Natural killer cell (primary cell): ENCODE measurements around the gene MELTF. TPM values are rescaled to one million over a fixed set of nuclear protein-coding genes. Genes with fewer than 3 reads are reported as not detected.

Source experiments
- ATAC-seq, 3 donors: fragments of 150-1000 bp in 2 of 3; fragments of 200-7000 bp in 1 of 3; cut with Tn5 transposase; 1 replicate in 1 of 3; 2 replicates in 2 of 3; pipeline ENCODE4 v1.10.0; 2021; ENCODE audit warnings: mild to moderate bottlenecking in 2 of 3, moderate library complexity in 2 of 3
- DNase-seq, 2 donors: peaks; one replicate each; pipeline versions ENCODE4 v3.0.0 to v3.0.0-alpha.2; 2013 to 2021; ENCODE audit warnings: mixed read lengths in 1 of 2
- H3K27ac ChIP-seq: one replicate; pipeline ENCODE4 v1.5.1; 2013; ENCODE audit warnings: mild to moderate bottlenecking, low read length
- H3K27me3 ChIP-seq: one replicate; pipeline ENCODE4 v1.6.1; 2013; ENCODE audit warnings: low read length; ENCODE audit not compliant: control insufficient read depth, insufficient read depth
- H3K36me3 ChIP-seq: one replicate; pipeline ENCODE4 v1.6.1; 2013; ENCODE audit warnings: low read length; ENCODE audit not compliant: control insufficient read depth, insufficient read depth
- H3K4me1 ChIP-seq: one replicate; pipeline ENCODE4 v1.6.1; 2013; ENCODE audit warnings: low read length; ENCODE audit not compliant: control insufficient read depth, insufficient read depth
- H3K4me3 ChIP-seq: one replicate; pipeline ENCODE4 v1.5.1; 2013; ENCODE audit warnings: low read length
- H3K9me3 ChIP-seq: one replicate; pipeline ENCODE4 v1.6.1; 2013; ENCODE audit warnings: low read length; ENCODE audit not compliant: control insufficient read depth, insufficient read depth
- H3K27ac Mint-ChIP-seq, 2 donors: one replicate each; pipeline ENCODE4 v1.8.0; 2022; ENCODE audit warnings: mild to moderate bottlenecking in 2 of 2, mixed read lengths in 2 of 2, moderate library complexity in 1 of 2
- H3K27me3 Mint-ChIP-seq, 2 donors: one replicate each; pipeline ENCODE4 v1.8.0; 2022; ENCODE audit warnings: low read depth in 2 of 2, mixed read lengths in 2 of 2
- H3K36me3 Mint-ChIP-seq: one replicate; pipeline ENCODE4 v1.8.0; 2022; ENCODE audit warnings: mixed read lengths
- H3K4me1 Mint-ChIP-seq, 2 donors: one replicate each; pipeline ENCODE4 v1.8.0; 2022; ENCODE audit warnings: mixed read lengths in 2 of 2
- H3K4me3 Mint-ChIP-seq: one replicate; pipeline ENCODE4 v1.8.0; 2022; ENCODE audit warnings: mild to moderate bottlenecking, moderate library complexity, mixed read lengths
- H3K9me3 Mint-ChIP-seq, 2 donors: one replicate each; pipeline ENCODE4 v1.8.0; 2022; ENCODE audit warnings: mixed read lengths in 2 of 2
- CTCF ChIP-seq: fragments of 200-600 bp; IDR thresholded peaks from one replicate; pipeline ENCODE4 v1.8.0; 2022; ENCODE audit warnings: antibody characterized with exemption
- WGBS: methylation state at CpG from one replicate; pipeline ENCODE4 v1.1.7; 2013; ENCODE audit warnings: missing lambda C conversion rate; ENCODE audit not compliant: insufficient coverage; 5-methylcytosine and 5-hydroxymethylcytosine counted together
- intact Hi-C: fragments of 100-400 bp; cut with micrococcal nuclease; formaldehyde crosslinking; loops from one replicate; pipeline ENCODE4 v1.14.2; 2022
- total RNA-seq, 4 donors: library from RNA; stranded (reverse); fragments of 120-200 nt in 1 of 4; gene quantifications; one replicate each; pipeline versions ENCODE4 v1.2.3 to v1.2.4, GENCODE V29; 2013 to 2022

The MELTF gene
- total RNA-seq, 3 donors from 2014 or later (not counting 1 experiment from before 2014, with no cell fraction given), result 2.4 to 4.3 (median 4.0) TPM

GRCh38 chr3:197041875-197042488 is 12.4 kb upstream of the MELTF start:
- H3K27me3 Mint-ChIP-seq, result no peaks in the 10 kb centered on the region
- Histone ChIP-seq H3K9me3 (no peaks in the 10 kb centered on the region), H3K27ac (no peak overlapping the region), H3K4me3 (no peak overlapping the region), H3K27me3 (no peaks in the 10 kb centered on the region), H3K4me1 (no peaks in the 10 kb centered on the region), H3K36me3 (peaks cover 17% of the 10 kb centered on the region)
- no peaks in the 10 kb centered on the region for H3K9me3 Mint-ChIP-seq
- H3K4me1 Mint-ChIP-seq, result no peaks in the 10 kb centered on the region
- over 99% methylated on average over 5 of the region's 6 CpGs for whole genome bisulfite sequencing
- no peak for DNase-seq
- intact Hi-C loops, result no loop called here
- no peak for TF ChIP-seq CTCF
- H3K36me3 Mint-ChIP-seq, result peaks cover 7% of the 10 kb centered on the region
- H3K27ac Mint-ChIP-seq, result no peak overlapping the region
- no peak overlapping the region for H3K4me3 Mint-ChIP-seq
- no peak for ATAC-seq

DNA sequence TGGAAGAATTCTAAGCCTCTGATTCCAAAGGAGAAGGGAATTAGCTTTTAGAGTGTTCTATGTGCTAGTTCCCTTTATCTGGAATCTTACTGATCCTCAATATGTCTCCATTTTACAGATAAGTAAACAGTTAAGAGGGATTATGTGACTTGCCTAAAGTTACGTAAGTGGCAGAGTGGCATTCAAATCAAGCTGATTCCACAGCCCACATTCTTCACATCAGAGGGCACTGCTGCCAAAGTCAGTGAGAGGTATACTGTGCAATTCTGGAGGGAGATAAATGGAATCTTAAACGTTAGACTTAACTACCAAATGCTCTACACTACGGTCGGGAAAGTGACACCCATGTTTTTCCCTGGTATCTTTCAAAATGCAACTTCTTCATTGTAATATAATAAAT is 11.0 kb upstream of the MELTF start:
- no peak overlapping the region for H3K27ac Mint-ChIP-seq
- no peak for TF ChIP-seq CTCF
- no peaks in the 10 kb centered on the region for H3K9me3 Mint-ChIP-seq
- intact Hi-C loops, result no loop called here
- H3K4me1 ChIP-seq, result no peaks in the 10 kb centered on the region
- H3K4me1 Mint-ChIP-seq, result peaks cover 0 to 5% of the 10 kb centered on the region in 2 donors
- H3K4me3 Mint-ChIP-seq, result no peak overlapping the region
- H3K9me3 ChIP-seq, result no peaks in the 10 kb centered on the region
- DNase-seq (no peak), ATAC-seq (no peak)
- 100% methylated on average over 1 of the region's 4 CpGs for WGBS
- H3K27ac ChIP-seq, result no peak overlapping the region
- peaks cover 14% of the 10 kb centered on the region for H3K36me3 ChIP-seq
- H3K36me3 Mint-ChIP-seq, result peaks cover 3% of the 10 kb centered on the region
- H3K27me3 Mint-ChIP-seq, result no peaks in the 10 kb centered on the region
- H3K27me3 ChIP-seq, result no peaks in the 10 kb centered on the region
- no peak overlapping the region for H3K4me3 ChIP-seq

GRCh38 chr3:197038679-197039462 is 9.3 kb upstream of the MELTF start:
- Mint-ChIP-seq H3K27me3 (peaks cover 3 to 8% of the 10 kb centered on the region in 2 donors), H3K36me3 (no peaks in the 10 kb centered on the region), H3K4me3 (no peak overlapping the region), H3K4me1 (peaks cover 0 to 5% of the 10 kb centered on the region in 2 donors), H3K27ac (no peak overlapping the region), H3K9me3 (no peaks in the 10 kb centered on the region)
- TF ChIP-seq CTCF, result no peak
- Histone ChIP-seq H3K36me3 (peaks cover 2% of the 10 kb centered on the region), H3K27ac (no peak overlapping the region), H3K9me3 (no peaks in the 10 kb centered on the region), H3K4me1 (no peaks in the 10 kb centered on the region), H3K27me3 (no peaks in the 10 kb centered on the region), H3K4me3 (no peak overlapping the region)
- 94% methylated on average over 14 of the region's 14 CpGs for WGBS
- DNase-seq (no peak), ATAC-seq (no peak)
- intact Hi-C loops, result no loop called here
